NCI-H187 (cell line): Measurements from ENCODE around the gene GYPC.
"Not testable (repeated sequence)": the region's sequence is repeated elsewhere in the genome, so short reads cannot be mapped to it uniquely, and the experiment has no call there.

Source experiments
- DNase-seq, 2 experiments: peaks; one replicate each; lab custom pipeline; 2025; lab: John Stamatoyannopoulos, UW

GYPC gene

DNA sequence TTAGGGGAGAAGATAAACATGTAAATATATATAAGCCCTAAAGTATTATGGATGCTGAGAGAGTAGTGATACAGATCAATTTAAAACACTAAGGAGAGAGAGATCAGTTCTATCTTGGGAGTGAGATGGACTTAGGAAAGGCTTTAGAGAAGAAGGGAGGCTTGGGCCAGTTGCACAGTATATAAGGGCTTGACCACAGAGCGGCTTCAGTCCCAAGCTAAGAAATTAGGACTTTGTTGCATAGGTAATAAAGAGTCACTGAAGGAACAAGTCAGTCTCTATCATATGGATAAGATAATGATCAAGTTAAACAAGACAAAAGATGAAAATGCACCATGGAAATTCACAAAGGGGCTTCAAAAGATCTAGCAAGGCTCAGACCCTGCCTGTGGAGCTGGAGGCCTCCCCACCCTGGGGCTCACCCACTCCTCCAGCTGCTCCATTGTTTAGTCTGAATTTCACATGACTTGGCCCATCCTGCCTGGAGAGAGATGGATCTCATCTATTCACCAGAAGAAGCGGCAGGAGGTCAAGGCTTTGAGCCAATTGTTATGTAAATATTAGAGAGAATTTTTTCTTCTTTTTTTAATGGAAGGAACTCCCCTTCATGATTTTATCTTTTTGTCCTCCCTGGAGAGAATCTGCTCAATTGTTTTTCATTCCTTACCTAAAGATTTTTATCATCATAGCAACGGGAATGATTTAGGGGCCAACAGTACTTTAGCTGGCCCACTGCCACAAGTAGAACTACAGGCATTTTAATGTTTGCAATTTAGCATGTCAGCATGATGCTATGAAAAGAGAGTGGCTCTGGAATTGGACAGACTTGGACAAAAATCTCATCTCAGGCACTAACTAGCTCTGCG is 44.0 kb downstream of the GYPC start:
- no peak for DNase-seq

GRCh38 chr2:126700677-126701076 is 44.7 kb downstream of the GYPC start:
- DNase-seq: no peak

DNA sequence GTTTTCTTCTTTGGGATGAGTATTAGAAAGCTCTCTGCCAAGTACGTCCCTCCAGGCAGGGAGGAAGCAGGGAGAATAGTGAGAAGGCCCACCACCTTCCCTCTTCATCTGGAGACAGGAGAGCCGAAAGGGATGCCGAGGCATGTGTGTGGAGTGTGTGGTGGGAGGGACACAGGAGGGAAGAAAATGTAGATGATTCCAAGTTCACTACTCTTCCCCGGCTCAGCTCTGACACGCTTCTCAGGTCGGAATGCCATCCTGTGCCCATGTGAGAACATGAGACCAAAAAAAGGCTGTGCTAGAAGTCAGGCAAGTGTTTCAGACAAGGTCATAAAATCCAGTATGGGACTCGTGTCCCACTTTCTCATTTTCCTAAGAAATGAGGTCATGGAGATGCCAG is 47.4 kb downstream of the GYPC start:
- no peak for DNase-seq

DNA sequence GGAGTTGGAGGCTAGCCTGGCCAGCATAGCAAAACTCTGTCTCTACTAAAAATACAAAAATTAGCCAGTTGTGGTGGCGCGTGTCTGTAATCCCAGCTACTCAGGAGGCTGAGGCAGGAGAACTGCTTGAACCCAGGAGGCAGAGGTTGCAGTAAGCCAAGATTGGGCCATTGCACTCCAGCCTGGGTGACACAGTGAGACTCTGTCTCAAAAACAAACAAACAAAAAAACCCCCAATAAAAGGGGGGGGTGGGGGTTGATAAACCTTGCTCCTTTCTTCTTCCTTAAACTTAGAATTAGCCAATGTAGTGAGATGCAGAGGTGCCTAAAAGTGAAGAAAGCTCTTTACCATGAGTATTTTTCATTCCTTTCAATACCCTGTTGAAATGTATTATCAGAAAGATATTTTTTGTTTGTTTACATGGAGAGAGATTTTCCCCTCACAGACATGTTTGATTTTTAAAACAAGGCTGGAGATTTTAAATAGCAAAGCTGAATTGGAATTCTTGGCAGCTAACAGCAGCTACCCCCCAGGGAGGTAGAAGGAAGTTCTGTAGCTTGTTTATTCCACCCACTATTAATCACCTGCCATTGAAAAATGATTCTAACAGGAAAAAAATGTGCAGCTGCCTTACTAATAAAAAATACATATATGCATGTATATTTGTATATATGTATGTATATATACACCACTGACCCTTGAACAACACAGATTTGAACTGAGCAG is 48.6 kb downstream of the GYPC start:
- DNase-seq: no peak

GRCh38 chr2:126707191-126707590 is 51.2 kb downstream of the GYPC start:
- DNase-seq: no peak

DNA sequence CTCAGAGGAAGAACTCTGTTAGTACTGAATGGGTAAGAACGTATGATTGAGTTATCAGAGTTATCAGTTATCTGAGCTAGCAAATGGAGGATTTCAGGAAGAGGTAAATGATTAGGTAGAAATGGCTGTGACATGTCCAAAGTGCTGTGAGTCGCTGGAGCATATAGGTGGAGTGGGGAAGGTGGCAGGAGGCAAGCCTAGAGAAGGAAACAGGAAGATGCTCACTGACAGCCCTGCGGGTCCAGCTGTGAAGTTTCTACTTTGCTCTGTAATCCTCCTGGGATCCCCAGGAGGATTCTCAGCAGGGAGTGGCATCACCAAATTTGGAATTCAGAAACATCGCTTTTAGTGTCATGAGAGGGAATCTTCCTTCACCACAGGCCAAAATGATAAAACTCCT is 52.0 kb downstream of the GYPC start:
- no peak for DNase-seq

DNA sequence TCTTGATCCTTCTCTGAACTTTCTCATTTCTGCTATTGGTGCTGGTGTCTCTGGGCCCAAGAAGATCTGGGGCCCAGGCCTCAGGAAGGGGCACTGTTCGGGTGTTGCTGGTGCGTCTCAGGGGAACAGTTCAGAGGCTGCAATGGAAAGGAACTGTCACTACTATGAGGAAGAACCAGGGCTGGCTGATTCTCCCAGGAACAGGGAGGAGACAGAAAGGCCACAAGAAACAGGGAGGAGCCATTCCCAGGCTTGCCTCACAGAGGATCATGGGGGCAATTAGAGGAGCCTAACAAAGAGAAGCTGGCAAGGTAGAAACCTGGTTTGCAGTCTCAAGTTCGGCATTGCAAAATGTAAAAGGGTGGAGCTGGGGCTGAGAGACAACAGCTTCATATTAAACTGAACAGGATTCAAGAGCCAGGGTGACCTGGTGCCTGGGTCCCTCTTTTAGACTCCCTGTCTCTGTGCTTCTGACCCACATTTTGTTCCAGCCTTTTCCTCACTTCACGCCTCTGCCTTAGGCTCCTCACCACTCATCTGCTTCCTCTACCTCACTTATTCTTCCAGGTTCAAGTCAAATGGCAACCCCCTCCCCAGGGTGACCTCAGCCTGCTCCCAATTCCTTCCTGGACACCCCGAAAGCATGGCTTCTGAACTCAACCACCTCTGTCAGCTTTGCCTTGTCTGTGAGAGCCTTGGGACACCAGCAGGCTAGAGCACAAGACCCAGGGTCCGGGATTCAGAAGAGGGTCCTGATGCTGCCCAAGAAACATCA is 58.4 kb downstream of the GYPC start:
- DNase-seq: no peak

- DNase-seq: no peak
These were observed 59.2 kb downstream of the GYPC start for GRCh38 chr2:126715111-126715510.

GRCh38 chr2:126715576-126716406 is 59.8 kb downstream of the GYPC start:
- DNase-seq: no peak

DNA sequence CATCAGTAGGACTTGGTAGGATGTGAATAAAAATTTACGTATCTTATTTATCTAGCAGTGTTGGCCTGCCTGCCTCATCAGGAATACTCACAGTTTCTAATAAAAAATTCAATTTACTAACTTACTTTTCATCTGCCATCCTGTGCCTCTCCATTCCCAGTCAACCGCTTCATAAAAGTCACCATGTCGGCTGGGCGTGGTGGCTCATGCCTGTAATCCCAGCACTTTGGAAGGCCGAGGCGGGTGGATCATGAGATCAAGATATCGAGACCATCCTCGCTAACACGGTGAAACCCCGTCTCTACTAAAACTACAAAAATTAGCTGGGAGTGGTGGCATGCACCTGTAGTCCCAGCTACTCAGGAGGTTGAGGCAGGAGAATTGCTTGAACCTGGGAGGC is 61.3 kb downstream of the GYPC start:
- not testable (repeated sequence) for DNase-seq

- DNase-seq: no peak
These were observed 62.0 kb downstream of the GYPC start for GRCh38 chr2:126717928-126718327.

- no peak for DNase-seq
These were observed 63.4 kb downstream of the GYPC start for GRCh38 chr2:126719191-126719832.

- DNase-seq: no peak
These were observed 63.9 kb downstream of the GYPC start for GRCh38 chr2:126719833-126720351.

DNA sequence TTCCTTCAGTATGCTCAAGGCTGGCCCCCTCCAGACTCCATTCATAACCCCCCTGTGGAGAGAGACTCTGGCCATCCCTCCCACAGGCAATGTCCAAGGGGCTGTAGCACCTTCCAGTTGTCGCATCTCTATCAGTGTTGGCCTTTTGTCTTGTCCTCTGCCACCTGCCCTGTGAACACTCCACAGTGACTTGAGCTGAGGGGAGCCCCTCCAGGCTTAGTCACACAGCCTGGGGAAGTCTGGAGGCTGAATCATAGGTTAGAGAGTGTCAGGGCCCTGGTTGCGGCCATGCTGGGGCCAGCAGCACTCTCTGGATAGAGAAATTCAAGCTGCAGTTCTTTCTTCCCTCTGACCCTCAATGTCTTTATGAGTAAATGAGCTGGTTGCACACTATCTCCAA is 64.7 kb downstream of the GYPC start:
- DNase-seq: no peak

GRCh38 chr2:126722081-126722480 is 66.1 kb downstream of the GYPC start:
- no peak for DNase-seq

DNA sequence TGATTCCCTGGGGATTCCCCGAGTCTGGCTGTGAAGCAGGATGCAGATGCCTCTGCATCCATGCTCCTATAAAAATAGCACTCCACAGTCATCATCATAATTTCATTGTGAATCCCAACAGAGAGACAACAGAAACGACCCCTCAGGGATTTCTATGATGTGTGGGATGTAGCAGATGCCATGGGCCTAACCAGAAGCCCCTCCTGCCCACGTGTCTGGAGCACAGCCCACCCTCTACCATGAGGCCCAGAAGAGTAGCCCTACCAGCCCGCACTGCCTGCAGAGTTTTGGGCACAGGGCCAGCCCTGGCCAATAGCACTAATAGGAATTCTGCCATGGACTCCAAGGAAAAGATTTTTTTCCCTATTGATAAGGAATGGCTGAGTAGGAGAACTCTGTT is 66.6 kb downstream of the GYPC start:
- DNase-seq: no peak

DNA sequence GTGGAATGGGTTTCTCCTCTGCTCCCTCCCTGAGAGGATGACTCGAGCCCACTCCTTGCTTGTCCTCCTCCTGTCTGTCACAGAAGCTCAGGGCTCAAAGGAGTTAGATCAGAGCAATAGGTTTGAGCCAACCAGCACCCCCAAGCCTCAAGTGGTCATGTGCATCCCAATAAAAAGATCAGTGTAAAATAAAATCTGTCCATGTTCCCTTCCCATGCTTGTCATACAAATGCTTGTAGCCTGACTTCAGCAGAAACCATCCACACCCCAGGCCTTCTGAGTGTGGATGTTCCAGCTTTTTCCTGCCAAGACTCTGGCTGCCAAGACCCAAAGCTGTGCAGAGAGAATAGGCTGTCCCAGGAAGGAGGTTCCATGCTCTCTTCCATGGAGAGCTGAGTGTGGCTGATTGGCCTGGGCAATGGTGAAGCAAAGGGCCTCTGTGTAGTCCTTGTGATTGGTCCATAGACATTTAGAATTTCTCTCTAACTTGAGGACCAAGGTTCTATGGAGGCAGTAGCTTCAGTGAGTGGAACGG is 67.4 kb downstream of the GYPC start:
- DNase-seq: no peak

GRCh38 chr2:126725580-126725979 is 69.6 kb downstream of the GYPC start:
- DNase-seq: no peak

DNA sequence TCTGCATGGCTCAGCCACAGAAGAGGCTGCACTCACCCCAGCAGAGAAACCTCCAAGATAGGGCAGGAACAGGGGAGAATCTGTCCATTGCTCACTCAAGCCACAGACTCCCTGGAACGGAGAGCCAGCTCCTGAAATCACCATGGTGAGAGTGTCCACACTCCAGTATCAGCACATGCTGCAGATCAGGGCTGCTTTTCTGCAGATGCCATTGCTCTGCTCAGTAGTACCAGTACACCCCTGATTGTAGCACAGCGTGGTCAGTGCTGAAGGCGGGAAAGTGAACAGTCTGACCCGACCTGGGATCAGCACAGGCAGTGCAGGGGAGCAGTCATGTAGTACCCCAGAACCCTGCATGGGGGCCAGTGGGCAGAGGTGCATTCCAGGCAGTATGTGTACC is 73.9 kb downstream of the GYPC start:
- no peak for DNase-seq

- DNase-seq: no peak
These were observed 74.7 kb downstream of the GYPC start for GRCh38 chr2:126730655-126731054.

GRCh38 chr2:126731353-126731752 is 75.4 kb downstream of the GYPC start:
- DNase-seq: no peak
